Esophagus muscularis mucosa (tissue), 4 donors: ENCODE measurements around the gene EPX. TPM values are rescaled to one million over a fixed set of nuclear protein-coding genes. Genes with fewer than 3 reads are reported as not detected.

Experiments used
- DNase-seq: peaks from one replicate; pipeline ENCODE4 v3.0.0-alpha.2; 2017; ENCODE audit errors: extremely low spot score
- H3K27ac ChIP-seq, 4 donors: fragments of 200-600 bp; sonication (generic); replicated peaks in 1 of 4; 1 replicate in 3 of 4; 2 replicates in 1 of 4; pipeline ENCODE4 v1.5.1; 2016 to 2019; ENCODE audit warnings: mild to moderate bottlenecking in 1 of 4
- H3K27me3 ChIP-seq, 4 donors: fragments of 200-600 bp; sonication (generic); one replicate each; pipeline versions ENCODE4 v1.5.1 to v1.6.0; 2016 to 2019
- H3K36me3 ChIP-seq, 4 donors: fragments of 200-600 bp; sonication (generic); one replicate each; pipeline ENCODE4 v1.5.1; 2016 to 2019
- H3K4me1 ChIP-seq, 4 donors: fragments of 200-600 bp; sonication (generic); one replicate each; pipeline ENCODE4 v1.5.1; 2016 to 2019
- H3K4me3 ChIP-seq, 4 donors: fragments of 200-600 bp; sonication (generic); 1 replicate in 2 of 4; 2 replicates in 2 of 4; pipeline ENCODE4 v1.5.1; 2016 to 2019; ENCODE audit warnings: mild to moderate bottlenecking in 4 of 4, moderate library complexity in 1 of 4
- H3K9me3 ChIP-seq, 4 donors: fragments of 200-600 bp; sonication (generic); 1 replicate in 3 of 4; 2 replicates in 1 of 4; pipeline ENCODE4 v1.5.1; 2016 to 2019
- EP300 ChIP-seq: sonication (generic); formaldehyde crosslinking; IDR thresholded peaks from one replicate; pipeline ENCODE4 v1.6.1; 2017; ENCODE audit warnings: antibody characterized with exemption
- POLR2A ChIP-seq: fragments of 450-650 bp; IDR thresholded peaks from one replicate; pipeline ENCODE4 v1.6.1; 2017; ENCODE audit warnings: antibody characterized with exemption, moderate library complexity, mild to moderate bottlenecking, low read depth
- POLR2AphosphoS5 ChIP-seq, 2 donors: sonication (generic); formaldehyde crosslinking; IDR thresholded peaks; one replicate each; pipeline ENCODE4 v1.6.1; 2017; ENCODE audit warnings: antibody characterized with exemption in 2 of 2
- WGBS: methylation state at CpG from one replicate; pipeline ENCODE4 v1.1.5; 2018; 5-methylcytosine and 5-hydroxymethylcytosine counted together
- intact Hi-C: fragments of 100-400 bp; cut with DNase I; formaldehyde crosslinking; loops from one replicate; pipeline ENCODE4 v1.15.1; 2023
- total RNA-seq, 4 donors: library from RNA; depleted of rRNA; stranded (reverse); fragments of >200 nt; gene quantifications; one replicate each; pipeline versions ENCODE4 v1.1.0 to v1.2.1, GENCODE V29; 2016
- TF ChIP-seq, protein P1 (sequence below), 3 experiments: fragments of 200-600 bp in 2 of 3; fragments of 450-650 bp in 1 of 3; sonication (generic) in 2 of 3; IDR thresholded peaks; one replicate each; pipeline ENCODE4 v1.5.1; 2017 to 2019; ENCODE audit warnings: antibody characterized with exemption in 3 of 3, mild to moderate bottlenecking in 2 of 3, moderate library complexity in 1 of 3

Gene EPX
- total RNA-seq, 4 donors from 2014 or later = not detected

DNA sequence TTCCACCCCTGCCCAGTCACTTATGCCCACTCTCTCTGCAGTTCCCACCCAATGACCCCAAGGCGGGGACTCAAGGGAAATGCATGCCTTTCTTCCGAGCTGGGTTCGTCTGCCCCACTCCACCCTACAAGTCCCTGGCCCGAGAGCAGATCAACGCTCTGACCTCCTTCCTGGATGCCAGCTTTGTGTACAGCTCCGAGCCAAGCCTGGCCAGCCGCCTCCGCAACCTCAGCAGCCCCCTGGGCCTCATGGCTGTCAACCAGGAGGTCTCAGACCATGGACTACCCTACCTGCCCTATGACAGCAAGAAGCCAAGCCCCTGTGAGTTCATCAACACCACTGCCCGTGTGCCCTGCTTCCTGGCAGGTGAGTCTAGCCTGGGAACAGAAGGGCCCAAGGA, 59.6 kb downstream of the EPX start:
- peaks cover 0 to 66% (median 3%) of the 10 kb centered on the region in 4 donors for H3K27me3 ChIP-seq

DNA sequence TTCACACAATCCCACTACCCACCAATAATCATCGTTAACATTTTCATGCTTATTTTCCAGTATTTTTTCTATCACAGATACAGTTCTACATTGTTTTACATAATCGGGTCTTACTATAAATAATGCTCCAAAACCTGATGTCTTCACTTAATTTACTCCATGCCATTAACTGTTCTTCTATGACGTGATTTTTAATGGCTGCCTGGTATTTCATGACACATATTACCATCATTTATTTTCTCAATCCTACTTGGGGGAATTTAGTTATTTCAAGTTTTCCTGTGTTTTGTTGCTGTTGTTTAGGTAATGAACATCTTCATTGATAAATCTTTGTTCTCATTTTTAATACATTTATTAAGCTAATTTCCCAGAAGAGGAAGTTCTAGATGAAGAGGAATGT, 60.6 kb downstream of the EPX start:
- H3K4me1 ChIP-seq = peaks cover 7 to 15% (median 12%) of the 10 kb centered on the region in 4 donors
- H3K27me3 ChIP-seq = peaks cover 0 to 68% (median 3%) of the 10 kb centered on the region in 4 donors
- H3K9me3 ChIP-seq = no peaks in the 10 kb centered on the region
- H3K4me3 ChIP-seq = no peak overlapping the region
- 81% methylated on average over 3 of the region's 3 CpGs for WGBS
- intact Hi-C loops = no loop called here
- no peak for DNase-seq
- TF ChIP-seq POLR2A = no peak
- TF ChIP-seq, protein P1, sequence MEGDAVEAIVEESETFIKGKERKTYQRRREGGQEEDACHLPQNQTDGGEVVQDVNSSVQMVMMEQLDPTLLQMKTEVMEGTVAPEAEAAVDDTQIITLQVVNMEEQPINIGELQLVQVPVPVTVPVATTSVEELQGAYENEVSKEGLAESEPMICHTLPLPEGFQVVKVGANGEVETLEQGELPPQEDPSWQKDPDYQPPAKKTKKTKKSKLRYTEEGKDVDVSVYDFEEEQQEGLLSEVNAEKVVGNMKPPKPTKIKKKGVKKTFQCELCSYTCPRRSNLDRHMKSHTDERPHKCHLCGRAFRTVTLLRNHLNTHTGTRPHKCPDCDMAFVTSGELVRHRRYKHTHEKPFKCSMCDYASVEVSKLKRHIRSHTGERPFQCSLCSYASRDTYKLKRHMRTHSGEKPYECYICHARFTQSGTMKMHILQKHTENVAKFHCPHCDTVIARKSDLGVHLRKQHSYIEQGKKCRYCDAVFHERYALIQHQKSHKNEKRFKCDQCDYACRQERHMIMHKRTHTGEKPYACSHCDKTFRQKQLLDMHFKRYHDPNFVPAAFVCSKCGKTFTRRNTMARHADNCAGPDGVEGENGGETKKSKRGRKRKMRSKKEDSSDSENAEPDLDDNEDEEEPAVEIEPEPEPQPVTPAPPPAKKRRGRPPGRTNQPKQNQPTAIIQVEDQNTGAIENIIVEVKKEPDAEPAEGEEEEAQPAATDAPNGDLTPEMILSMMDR (IDR thresholded peaks at IDR 0.05) = no peak
- no peak for TF ChIP-seq EP300
- TF ChIP-seq POLR2AphosphoS5 (IDR thresholded peaks at IDR 0.05) = no peak
- H3K36me3 ChIP-seq = no peaks in the 10 kb centered on the region
- no peak overlapping the region for H3K27ac ChIP-seq

More for the DNA sequence above, 59.6 kb downstream of the EPX start:
- Histone ChIP-seq H3K27ac (no peak overlapping the region), H3K4me1 (peaks cover 7 to 15% (median 12%) of the 10 kb centered on the region in 4 donors), H3K9me3 (no peaks in the 10 kb centered on the region), H3K36me3 (no peaks in the 10 kb centered on the region), H3K4me3 (no peak overlapping the region)
- 71% methylated on average over 8 of the region's 9 CpGs for WGBS
- intact Hi-C loops = no loop called here
- no peak for TF ChIP-seq EP300
- DNase-seq = no peak

Other genes starting within 250 kb of the EPX start
- gene CUEDC1, start 237.3 kb upstream of the EPX start, total RNA-seq = 10 to 100 TPM; 30.3 to 72.2 (median 51.2) TPM
- 100 to 1,000 TPM in 3 of 4 donors, 10 to 100 TPM in 1; 98.9 to 154 (median 121) TPM for gene VEZF1, start 204.5 kb upstream of the EPX start, total RNA-seq
- 100 to 1,000 TPM; 136 to 185 (median 156) TPM for gene SRSF1, start 185.5 kb upstream of the EPX start, total RNA-seq
- 10 to 100 TPM; 22.2 to 37.0 (median 36.3) TPM for gene DYNLL2, start 109.3 kb upstream of the EPX start, total RNA-seq
- gene OR4D1, start 44.3 kb upstream of the EPX start, total RNA-seq = not detected
- not detected for gene OR4D2, start 25.7 kb upstream of the EPX start, total RNA-seq
- 10 to 100 TPM in 1 of 4 donors, 1 to 10 TPM in 3; 6.2 to 12.5 (median 6.9) TPM for gene MKS1, start 26.5 kb downstream of the EPX start, total RNA-seq
- gene LPO, start 45.9 kb downstream of the EPX start, total RNA-seq = not detected
- under 1 TPM in 2 of 4 donors, not detected in 2; 0.23 to 0.66 TPM for gene MPO, start 88.2 kb downstream of the EPX start, total RNA-seq
- gene TSPOAP1, start 136.1 kb downstream of the EPX start, total RNA-seq = 10 to 100 TPM in 3 of 4 donors, 1 to 10 TPM in 1; 10.0 to 19.0 (median 16.0) TPM
- 10 to 100 TPM; 35.3 to 59.6 (median 47.0) TPM for gene SUPT4H1, start 159.5 kb downstream of the EPX start, total RNA-seq
- gene RNF43, start 224.8 kb downstream of the EPX start, total RNA-seq = under 1 TPM in 3 of 4 donors, not detected in 1; under 0.01 to 0.26 (median 0.11) TPM